Measurements from ENCODE around the gene KCNH5.

Gene KCNH5

GRCh38 chr14:63045234-63045611 is at the start of gene KCNH5:
TSS of gene KCNH5 (minus strand) at chr14:63045458. CDS start at chr14:63045186, 272 bp downstream.
- DNase-seq = no peak

GRCh38 chr14:63091394-63091996 is 46.2 kb upstream of the KCNH5 start:
- DNase-seq = no peak

- DNase-seq = no peak
These were observed 43.6 kb upstream of the KCNH5 start for GRCh38 chr14:63088865-63089264.

- no peak for DNase-seq
These were observed 33.3 kb upstream of the KCNH5 start for GRCh38 chr14:63078569-63078968.

- no peak for DNase-seq
These were observed 31.2 kb upstream of the KCNH5 start for GRCh38 chr14:63076488-63076887.

- no peak for DNase-seq
These were observed 10.4 kb upstream of the KCNH5 start for GRCh38 chr14:63055631-63056030.

GRCh38 chr14:63051992-63052391 is 6.7 kb upstream of the KCNH5 start:
- DNase-seq = no peak

- no peak for DNase-seq
These were observed 6.0 kb upstream of the KCNH5 start for GRCh38 chr14:63051301-63051700.

- no peak for DNase-seq
These were observed 5.4 kb upstream of the KCNH5 start for GRCh38 chr14:63050694-63051093.

GRCh38 chr14:63046339-63047268 is 1.3 kb upstream of the KCNH5 start:
- DNase-seq = no peak

- DNase-seq = no peak
These were observed 508 bp upstream of the KCNH5 start for GRCh38 chr14:63045612-63046320.

GRCh38 chr14:63039866-63040265 is 5.4 kb downstream of the KCNH5 start:
- DNase-seq = no peak

- DNase-seq = no peak
These were observed 12.6 kb downstream of the KCNH5 start for GRCh38 chr14:63032641-63033040.

- DNase-seq = no peak
These were observed 13.2 kb downstream of the KCNH5 start for GRCh38 chr14:63032076-63032475.

GRCh38 chr14:63030113-63030512 is 15.1 kb downstream of the KCNH5 start:
- DNase-seq = no peak

- DNase-seq = no peak
These were observed 17.5 kb downstream of the KCNH5 start for GRCh38 chr14:63027719-63028118.

- DNase-seq = no peak
These were observed 18.8 kb downstream of the KCNH5 start for GRCh38 chr14:63026491-63026890.

GRCh38 chr14:63014621-63015020 is 30.6 kb downstream of the KCNH5 start:
- no peak for DNase-seq

- no peak for DNase-seq
These were observed 33.1 kb downstream of the KCNH5 start for GRCh38 chr14:63012171-63012570.

GRCh38 chr14:63011623-63012022 is 33.6 kb downstream of the KCNH5 start:
- DNase-seq = no peak

- no peak for DNase-seq
These were observed 35.8 kb downstream of the KCNH5 start for GRCh38 chr14:63009495-63009894.

GRCh38 chr14:63006531-63006930 is 38.7 kb downstream of the KCNH5 start:
- no peak for DNase-seq

GRCh38 chr14:62994096-62994495 is 51.2 kb downstream of the KCNH5 start:
- no peak for DNase-seq

- no peak for DNase-seq
These were observed 56.3 kb downstream of the KCNH5 start for GRCh38 chr14:62988967-62989366.

All from SIG-M5 (cell line).